Activated CD4-positive, CD25-positive, alpha-beta regulatory T cell (primary cell): ENCODE data around the gene MLXIPL.
"Not testable (repeated sequence)": the region's sequence is repeated elsewhere in the genome, so short reads cannot be mapped to it uniquely, and the experiment has no call there.

Experiments used
- DNase-seq, 4 experiments: peaks; one replicate each; lab custom pipeline; 2025; lab: John Stamatoyannopoulos, UW

Gene MLXIPL

DNA sequence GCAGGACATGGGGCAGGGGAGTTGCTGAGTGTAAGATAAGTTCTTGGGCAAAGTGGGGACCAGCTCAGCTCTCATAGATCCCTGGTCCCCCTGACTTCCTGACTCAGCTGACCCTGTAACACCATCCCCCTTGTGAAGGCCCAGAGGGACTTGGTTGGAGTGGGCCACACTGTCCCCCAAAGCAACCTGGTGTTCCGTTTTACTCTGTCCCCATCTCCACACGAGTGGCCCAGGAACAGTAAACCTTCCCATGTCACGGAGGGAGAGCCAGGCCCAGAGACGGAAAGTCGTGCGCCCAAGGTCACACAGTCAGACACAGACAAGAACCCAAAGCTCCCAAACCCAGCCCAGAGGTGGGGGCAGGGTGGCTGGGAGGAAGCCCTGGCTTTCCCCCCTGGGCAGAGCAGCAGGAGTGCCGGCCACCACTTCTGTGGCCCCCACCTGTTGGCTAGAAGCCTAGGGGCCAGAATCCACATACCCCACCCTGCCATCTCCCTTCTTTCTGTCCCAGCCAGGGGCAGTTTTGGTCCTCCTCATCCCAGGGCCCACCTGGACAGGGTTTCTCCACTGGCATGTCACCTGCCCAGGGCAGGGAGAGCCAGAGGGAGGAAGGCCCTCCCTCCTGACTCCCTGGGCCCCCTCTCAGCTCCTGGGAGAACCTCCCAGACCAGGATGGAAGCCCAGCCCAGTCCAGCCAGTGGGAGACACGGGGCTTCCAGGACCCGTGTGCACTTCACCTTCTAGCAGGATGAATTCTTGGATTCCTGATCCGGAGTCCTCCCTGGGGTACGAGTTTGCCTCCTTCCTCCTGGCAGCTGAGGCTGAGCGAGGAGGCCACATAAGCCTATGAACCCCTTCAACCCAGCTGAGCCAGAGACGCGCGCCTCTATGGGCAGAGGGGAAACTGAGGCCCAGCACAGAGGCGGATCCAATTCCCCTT is 22.7 kb upstream of the MLXIPL start:
- DNase-seq: no peak

GRCh38 chr7:73645643-73646174 is 21.4 kb upstream of the MLXIPL start:
- no peak for DNase-seq

- DNase-seq: no peak
Observed at GRCh38 chr7:73644688-73645286, 20.5 kb upstream of the MLXIPL start.

DNA sequence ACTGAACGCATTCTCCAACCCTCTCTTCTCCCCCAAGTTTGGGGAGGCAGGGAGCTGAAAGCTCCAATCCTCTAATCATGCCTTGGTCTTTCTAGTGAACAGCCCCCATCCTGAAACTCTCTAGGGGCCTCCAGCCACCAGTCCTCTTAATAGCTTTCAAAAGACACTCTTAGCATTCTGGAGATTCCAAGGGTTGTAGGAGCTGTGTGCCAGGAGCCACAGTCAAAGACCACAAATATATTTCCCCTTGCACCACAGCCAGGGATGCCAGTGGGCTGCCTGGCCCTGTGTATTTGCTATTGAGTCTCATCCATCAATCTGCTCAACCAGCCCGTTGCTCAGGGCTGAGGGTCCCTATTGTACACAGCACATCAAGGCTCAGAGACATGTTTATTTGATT is 18.5 kb upstream of the MLXIPL start:
- no peak for DNase-seq

DNA sequence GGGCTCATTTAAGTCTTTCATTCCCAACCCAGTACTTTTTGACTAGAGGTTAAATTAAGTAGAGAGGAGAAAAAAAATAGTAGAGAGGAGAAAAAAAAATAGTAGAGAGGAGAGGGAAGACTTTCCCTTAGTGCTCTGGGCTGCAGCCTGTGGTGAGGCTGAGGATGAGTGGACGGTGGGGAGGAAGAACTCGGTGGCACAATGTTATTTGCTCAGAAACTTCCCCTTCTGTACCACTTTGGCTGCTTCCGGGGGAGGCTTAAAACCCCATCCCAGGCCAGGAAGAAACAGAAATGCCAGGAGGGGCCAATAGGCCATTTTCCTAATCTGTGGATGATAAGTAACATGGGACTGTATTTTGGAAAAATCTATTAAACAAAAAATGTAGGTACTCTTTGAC is 14.6 kb upstream of the MLXIPL start:
- no peak for DNase-seq

- no peak for DNase-seq
Observed at GRCh38 chr7:73635428-73636200, 11.3 kb upstream of the MLXIPL start.

- DNase-seq: no peak
Observed at GRCh38 chr7:73633844-73634243, 9.5 kb upstream of the MLXIPL start.

DNA sequence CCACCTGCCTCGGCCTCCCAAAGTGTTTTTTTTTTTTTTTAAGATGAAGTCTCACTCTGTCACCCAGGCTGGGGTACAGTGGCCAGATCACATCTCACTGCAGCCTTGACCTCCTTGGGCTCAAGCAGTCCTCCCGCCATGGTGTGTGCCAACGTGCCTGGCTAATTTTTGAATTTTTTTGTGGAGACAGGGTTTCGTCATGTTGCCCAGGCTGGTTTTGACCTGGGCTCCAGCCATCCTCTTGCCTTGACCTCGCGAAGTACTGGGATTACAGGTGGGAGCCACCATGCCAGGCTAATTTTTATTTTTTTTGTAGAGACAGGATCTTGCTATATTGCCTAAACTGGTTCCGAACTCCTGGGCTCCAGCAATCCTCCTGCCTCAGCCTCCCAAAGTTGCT is 9.0 kb upstream of the MLXIPL start:
- DNase-seq: no peak

DNA sequence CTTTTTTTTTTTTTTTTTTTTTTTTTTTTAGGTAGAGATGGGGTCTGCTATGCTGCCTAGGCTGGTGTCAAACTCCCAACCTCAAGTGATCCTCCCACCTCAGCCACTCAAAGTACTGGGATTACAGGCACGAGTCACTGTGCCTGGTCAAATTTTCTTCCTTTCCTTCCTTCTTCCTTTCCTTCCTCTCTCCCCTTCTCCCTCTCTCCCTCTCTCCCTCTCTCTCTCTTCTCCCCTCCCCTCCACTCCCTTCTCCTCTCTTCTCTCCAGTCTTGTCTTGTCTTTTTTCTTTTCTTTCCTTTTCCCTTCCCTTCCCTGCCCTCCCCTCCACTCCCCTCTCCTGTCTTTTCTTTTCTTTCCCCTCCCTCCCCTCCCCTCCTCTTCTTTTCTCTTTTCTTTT is 7.2 kb upstream of the MLXIPL start:
- DNase-seq: no peak

DNA sequence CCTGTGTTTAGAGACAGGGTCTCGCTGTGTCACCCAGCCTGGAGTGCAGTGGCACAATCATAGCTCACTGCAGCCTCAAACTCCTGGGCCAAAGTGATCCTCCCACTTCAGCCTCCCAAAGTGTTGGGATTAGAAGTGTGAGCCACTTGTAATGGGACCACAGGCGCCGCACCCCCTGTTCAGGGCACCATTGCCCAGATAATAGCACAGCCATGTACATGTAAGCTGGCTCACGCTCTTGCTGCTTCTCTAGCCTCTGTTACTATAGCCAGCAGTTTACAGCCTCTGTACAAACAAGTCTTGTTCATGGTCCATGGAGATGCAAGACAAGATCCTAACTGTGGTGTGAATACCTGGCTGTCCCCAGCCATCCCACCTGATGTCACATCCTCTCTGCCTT is 4.2 kb upstream of the MLXIPL start:
- no peak for DNase-seq

- no peak for DNase-seq
Observed at GRCh38 chr7:73626814-73627213, 2.5 kb upstream of the MLXIPL start.

GRCh38 chr7:73625276-73625675 is 954 bp upstream of the MLXIPL start:
- no peak for DNase-seq

- DNase-seq: no peak
Observed at GRCh38 chr7:73624669-73625001, 313 bp upstream of the MLXIPL start.

DNA sequence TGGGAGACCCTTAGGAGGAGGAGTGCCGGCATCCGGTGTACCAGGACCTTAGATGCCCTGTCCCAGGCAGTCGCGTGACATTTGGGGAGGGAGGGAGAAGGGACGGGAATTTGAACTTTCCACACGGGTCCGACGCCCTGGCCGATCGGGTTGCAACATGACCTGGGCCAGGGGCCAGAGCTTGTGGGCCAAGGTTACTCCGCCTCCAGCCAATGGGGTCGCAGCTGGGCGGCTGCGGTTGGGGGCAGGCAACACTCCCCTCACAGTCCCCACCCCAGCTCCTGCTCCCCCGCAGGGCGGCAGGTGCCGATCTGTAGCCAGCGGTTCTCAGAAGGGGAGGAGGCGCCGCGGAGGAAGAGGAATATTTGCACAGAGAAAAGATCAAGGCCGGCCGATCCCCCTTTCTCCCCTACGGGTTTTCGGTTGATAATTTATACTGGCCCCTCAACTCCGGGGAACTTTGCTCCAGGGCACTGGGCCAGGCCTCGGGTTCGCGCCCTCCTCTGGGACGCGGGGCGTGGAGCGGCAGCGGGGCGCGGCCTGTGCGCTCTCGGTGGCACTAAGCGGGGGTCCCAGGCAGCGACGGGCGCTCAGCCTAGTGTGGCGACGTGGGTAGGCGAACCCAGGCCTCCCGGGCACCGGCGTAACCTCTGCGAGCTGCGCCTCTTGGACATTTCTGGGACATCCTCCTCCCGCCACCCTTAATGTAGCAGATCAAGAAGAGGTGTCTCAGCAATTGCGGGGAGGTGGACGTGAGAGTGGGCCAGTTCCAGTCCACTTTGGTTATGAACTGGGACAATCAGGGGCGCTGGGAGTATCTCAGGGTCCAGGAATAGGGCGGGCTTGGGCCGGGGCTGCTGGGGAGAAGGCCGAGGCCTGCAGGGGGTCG is 1.2 kb downstream of the MLXIPL start:
- DNase-seq: no peak

- no peak for DNase-seq
Observed at GRCh38 chr7:73622527-73622908, 1.8 kb downstream of the MLXIPL start.

- no peak for DNase-seq
Observed at GRCh38 chr7:73621168-73622063, 2.9 kb downstream of the MLXIPL start.

- not testable (repeated sequence) for DNase-seq
Observed at GRCh38 chr7:73619394-73619793, 4.9 kb downstream of the MLXIPL start.

GRCh38 chr7:73618538-73618937 is 5.8 kb downstream of the MLXIPL start:
- DNase-seq: no peak

GRCh38 chr7:73617520-73617919 is 6.8 kb downstream of the MLXIPL start:
- not testable (repeated sequence) for DNase-seq

- DNase-seq: no peak
Observed at GRCh38 chr7:73615886-73616285, 8.4 kb downstream of the MLXIPL start.

DNA sequence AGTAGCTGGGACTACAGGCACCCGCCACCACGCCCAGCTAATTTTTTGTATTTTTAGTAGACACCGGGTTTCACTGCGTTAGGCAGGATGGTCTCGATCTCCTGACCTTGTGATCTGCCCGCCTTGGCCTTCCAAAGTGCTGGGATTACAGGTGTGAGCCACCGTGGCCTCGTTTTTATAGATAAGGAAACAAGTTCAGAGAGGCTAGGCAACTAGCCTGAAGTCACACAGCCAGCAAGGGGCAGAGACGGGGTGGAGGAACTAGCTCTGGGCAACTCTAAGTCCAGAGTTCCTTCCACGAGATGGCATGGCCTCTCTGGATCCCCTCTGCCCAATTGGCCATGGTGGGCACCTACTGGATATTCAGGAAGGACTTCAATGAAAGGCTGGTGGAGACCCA is 9.4 kb downstream of the MLXIPL start:
- DNase-seq: not testable (repeated sequence)
